Measurements from ENCODE around the gene ARPC5.

DNA sequence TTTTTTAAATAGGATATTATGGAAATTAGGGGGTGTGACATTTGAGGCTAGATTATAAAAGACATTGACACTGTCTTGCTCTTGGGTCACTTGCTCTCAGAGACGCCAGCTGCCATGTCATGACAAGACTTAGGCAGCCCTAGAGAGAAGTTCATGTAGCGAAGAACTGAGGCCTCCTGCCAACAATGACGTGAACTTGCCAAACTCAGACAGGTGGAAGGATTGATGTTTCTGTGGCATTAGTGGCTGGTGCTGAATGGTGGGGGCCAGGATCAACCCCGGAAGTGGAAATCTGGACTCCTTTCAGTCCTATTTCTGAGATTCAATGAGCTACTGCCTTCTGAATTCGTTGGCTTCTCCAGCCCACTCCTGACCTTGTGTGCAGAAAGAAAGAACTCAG lies 60.0 kb downstream of the ARPC5 start:
- TF ChIP-seq POLR2A (IDR thresholded peaks at IDR 0.05): no peak
- TF ChIP-seq, protein P1, sequence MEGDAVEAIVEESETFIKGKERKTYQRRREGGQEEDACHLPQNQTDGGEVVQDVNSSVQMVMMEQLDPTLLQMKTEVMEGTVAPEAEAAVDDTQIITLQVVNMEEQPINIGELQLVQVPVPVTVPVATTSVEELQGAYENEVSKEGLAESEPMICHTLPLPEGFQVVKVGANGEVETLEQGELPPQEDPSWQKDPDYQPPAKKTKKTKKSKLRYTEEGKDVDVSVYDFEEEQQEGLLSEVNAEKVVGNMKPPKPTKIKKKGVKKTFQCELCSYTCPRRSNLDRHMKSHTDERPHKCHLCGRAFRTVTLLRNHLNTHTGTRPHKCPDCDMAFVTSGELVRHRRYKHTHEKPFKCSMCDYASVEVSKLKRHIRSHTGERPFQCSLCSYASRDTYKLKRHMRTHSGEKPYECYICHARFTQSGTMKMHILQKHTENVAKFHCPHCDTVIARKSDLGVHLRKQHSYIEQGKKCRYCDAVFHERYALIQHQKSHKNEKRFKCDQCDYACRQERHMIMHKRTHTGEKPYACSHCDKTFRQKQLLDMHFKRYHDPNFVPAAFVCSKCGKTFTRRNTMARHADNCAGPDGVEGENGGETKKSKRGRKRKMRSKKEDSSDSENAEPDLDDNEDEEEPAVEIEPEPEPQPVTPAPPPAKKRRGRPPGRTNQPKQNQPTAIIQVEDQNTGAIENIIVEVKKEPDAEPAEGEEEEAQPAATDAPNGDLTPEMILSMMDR (IDR thresholded peaks at IDR 0.05): no peak
